ENCODE data around the gene GASK1A. TPM values are rescaled to one million over a fixed set of nuclear protein-coding genes. Genes with fewer than 3 reads are reported as not detected.
"Not testable (repeated sequence)": the region's sequence is repeated elsewhere in the genome, so short reads cannot be mapped to it uniquely, and the experiment has no call there.

The GASK1A gene
- total RNA-seq, 1 donor from 2014 or later: 1.1 TPM

DNA sequence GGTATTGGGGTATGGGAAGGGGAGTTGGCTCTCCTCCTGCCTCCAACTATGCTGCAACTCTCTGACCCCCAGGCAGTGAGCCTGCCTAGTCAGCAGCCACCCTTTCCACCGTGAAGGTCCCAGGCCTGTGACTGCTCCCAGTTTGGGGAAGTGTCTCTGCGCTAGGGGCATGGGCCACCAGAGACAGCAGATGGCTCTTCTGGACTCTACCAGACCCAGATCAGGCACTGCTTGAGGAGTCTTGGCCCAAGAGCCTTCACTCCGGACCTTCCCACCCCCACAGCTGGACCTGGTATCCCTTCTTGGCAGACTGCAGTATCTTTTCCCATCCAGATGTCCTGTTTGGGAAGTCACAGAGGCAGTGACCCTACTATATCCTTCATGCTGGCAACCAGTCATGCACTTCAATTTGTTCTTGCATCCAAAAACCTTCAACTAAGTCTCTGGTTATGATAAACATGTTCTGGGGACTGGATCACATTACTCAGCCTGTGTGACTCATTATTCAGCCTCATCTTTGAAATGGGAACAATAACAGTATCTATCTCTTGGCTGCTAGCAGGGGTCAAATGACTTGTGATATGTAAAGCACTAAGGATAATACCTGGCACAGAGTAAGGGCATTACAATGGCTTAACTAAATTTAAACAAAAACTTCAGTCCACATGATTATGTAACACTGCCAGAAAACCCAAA lies 64.1 kb downstream of the GASK1A start:
- peak; percentile 4 for DNase-seq (ENCODE audit: low read depth)
- TF ChIP-seq, protein P1, sequence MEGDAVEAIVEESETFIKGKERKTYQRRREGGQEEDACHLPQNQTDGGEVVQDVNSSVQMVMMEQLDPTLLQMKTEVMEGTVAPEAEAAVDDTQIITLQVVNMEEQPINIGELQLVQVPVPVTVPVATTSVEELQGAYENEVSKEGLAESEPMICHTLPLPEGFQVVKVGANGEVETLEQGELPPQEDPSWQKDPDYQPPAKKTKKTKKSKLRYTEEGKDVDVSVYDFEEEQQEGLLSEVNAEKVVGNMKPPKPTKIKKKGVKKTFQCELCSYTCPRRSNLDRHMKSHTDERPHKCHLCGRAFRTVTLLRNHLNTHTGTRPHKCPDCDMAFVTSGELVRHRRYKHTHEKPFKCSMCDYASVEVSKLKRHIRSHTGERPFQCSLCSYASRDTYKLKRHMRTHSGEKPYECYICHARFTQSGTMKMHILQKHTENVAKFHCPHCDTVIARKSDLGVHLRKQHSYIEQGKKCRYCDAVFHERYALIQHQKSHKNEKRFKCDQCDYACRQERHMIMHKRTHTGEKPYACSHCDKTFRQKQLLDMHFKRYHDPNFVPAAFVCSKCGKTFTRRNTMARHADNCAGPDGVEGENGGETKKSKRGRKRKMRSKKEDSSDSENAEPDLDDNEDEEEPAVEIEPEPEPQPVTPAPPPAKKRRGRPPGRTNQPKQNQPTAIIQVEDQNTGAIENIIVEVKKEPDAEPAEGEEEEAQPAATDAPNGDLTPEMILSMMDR (IDR thresholded peaks at IDR 0.05; ENCODE audit: insufficient read depth, low read length, severe bottlenecking): no peak

DNA sequence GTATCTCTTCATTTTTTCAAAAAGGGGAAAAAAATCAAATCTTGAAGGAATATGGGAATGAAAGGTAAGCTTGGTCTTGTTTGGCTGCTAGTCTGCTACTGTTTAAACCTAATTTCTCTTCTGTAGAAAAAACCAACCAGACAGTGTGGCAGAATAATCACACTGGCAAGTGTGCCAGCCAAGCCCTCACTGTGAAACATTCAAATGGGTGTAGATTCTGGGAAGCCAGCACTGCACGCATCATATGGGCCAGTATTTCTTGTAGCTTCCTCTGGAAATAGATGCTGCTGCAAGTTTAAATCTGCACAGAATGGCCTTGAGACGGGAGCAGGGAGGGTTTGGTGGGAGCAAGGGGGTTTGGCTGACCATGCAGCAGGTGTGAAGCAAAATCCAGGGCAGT lies 64.7 kb downstream of the GASK1A start:
- FAIRE-seq (no peak), DNase-seq (ENCODE audit: low read depth) (no peak)
- Histone ChIP-seq H3K36me3 (ENCODE audit: control insufficient read depth, insufficient read depth, low read length) (no peaks in the 10 kb centered on the region), H3K27me3 (ENCODE audit: control insufficient read depth, insufficient read depth, low read length) (no peaks in the 10 kb centered on the region), H3K4me3 (ENCODE audit: low read depth, low read length) (no peak overlapping the region)
- TF ChIP-seq, protein P1 (IDR thresholded peaks at IDR 0.05; ENCODE audit: insufficient read depth, low read length, severe bottlenecking): no peak

More for the DNA sequence above, 64.1 kb downstream of the GASK1A start:
- FAIRE-seq: no peak
- no peaks in the 10 kb centered on the region for H3K36me3 ChIP-seq (ENCODE audit: control insufficient read depth, insufficient read depth, low read length)
- H3K4me3 ChIP-seq (ENCODE audit: low read depth, low read length): no peak overlapping the region
- no peaks in the 10 kb centered on the region for H3K27me3 ChIP-seq (ENCODE audit: control insufficient read depth, insufficient read depth, low read length)

DNA sequence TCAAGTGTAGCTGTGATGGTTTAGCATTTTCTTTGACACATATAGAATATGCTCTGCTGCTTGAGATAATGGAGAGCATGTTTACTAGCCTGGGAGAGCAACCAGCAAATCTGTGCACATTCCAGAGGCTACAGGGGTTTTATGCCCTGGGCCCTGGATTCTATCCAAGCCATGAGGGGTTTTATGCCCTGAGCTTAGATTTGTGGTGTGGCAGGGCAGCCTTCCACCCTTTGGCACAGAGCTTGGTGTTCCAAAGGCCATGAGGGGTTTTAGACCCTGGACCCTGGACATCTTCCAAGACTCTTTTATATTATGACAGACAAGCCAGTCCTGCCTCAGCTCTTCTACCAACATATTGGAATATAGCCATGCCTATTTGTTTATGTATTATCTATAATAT lies 66.0 kb downstream of the GASK1A start:
- not testable (repeated sequence) for H3K27me3 ChIP-seq (ENCODE audit: control insufficient read depth, insufficient read depth, low read length); DNase-seq (ENCODE audit: low read depth); FAIRE-seq; H3K4me3 ChIP-seq (ENCODE audit: low read depth, low read length); H3K36me3 ChIP-seq (ENCODE audit: control insufficient read depth, insufficient read depth, low read length)

DNA sequence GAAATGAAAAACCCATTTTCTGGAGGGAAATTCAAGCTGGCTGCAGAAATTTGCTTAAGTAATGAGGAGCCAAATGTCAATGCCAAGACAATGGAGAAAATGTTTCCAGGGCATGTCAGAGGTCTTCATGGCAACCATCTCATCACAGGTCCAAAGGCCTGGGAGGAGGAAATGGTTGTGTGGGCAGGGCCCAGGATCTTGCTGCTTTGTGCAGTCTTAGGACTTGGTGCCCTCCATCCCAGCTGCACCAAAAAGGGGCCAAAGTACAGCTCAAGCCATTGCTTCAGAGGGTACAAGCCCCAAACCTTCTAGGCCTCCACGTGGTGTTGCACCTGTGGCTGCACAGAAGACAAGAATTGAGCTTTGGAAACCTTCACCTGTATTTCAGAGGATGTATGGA lies 67.5 kb downstream of the GASK1A start:
- no peaks in the 10 kb centered on the region for H3K36me3 ChIP-seq (ENCODE audit: control insufficient read depth, insufficient read depth, low read length)
- no peak overlapping the region for H3K4me3 ChIP-seq (ENCODE audit: low read depth, low read length)
- no peaks in the 10 kb centered on the region for H3K27me3 ChIP-seq (ENCODE audit: control insufficient read depth, insufficient read depth, low read length)
- FAIRE-seq (no peak), DNase-seq (ENCODE audit: low read depth) (no peak)
- TF ChIP-seq, protein P1 (IDR thresholded peaks at IDR 0.05; ENCODE audit: insufficient read depth, low read length, severe bottlenecking): no peak

DNA sequence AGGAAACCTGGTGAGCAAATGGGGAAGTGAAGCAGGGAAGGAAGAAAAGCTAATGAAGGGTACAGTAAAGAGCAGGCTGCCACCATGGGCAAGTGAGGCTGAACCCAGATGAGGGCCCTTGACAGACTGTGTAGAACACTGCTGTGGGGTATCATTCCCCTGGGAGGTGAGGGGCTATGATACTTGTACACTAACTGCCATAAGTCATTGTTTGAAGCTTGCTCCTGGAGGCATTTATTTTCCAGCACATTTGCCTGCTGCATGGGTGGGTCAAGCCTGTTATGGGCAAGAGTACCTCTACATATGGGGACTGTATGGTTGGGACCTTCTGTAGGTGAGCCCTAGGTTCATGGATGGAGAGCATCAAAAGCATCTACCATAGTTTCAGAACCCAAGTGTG lies 69.4 kb downstream of the GASK1A start:
- no peak overlapping the region for H3K4me3 ChIP-seq (ENCODE audit: low read depth, low read length)
- FAIRE-seq (no peak), DNase-seq (ENCODE audit: low read depth) (no peak)
- H3K27me3 ChIP-seq (ENCODE audit: control insufficient read depth, insufficient read depth, low read length): peaks cover 3% of the 10 kb centered on the region
- TF ChIP-seq, protein P1 (IDR thresholded peaks at IDR 0.05; ENCODE audit: insufficient read depth, low read length, severe bottlenecking): no peak
- H3K36me3 ChIP-seq (ENCODE audit: control insufficient read depth, insufficient read depth, low read length): no peaks in the 10 kb centered on the region

DNA sequence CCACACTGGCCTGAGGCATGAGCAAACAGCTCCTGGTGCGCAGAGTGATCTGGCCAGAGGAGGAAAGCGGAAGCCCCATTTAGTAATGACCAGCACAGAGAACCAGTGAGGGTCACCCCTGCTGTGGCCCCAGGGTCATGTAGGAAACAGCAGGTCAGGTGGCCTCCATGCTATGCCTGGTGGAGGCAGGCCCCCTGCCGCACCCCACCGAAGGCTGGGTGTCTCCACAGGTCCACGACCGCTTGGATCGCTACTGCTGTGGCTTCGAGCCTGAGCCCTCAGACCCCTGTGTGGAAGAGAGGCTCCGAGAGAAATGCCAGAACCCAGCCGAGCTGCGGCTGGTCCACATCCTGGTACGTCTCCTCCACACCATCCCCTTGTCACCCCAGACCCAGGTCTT lies 74.2 kb downstream of the GASK1A start:
- no peak for DNase-seq (ENCODE audit: low read depth)
- FAIRE-seq: no peak
- Histone ChIP-seq H3K27me3 (ENCODE audit: control insufficient read depth, insufficient read depth, low read length) (peaks cover 3% of the 10 kb centered on the region), H3K4me3 (ENCODE audit: low read depth, low read length) (no peak overlapping the region), H3K36me3 (ENCODE audit: control insufficient read depth, insufficient read depth, low read length) (no peaks in the 10 kb centered on the region)
- TF ChIP-seq, protein P1 (IDR thresholded peaks at IDR 0.05; ENCODE audit: insufficient read depth, low read length, severe bottlenecking): no peak
